HFFc6 (cell line): ENCODE measurements around the gene MEAF6. TPM values are rescaled to one million over a fixed set of nuclear protein-coding genes. Genes with fewer than 3 reads are reported as not detected.

ENCODE experiments used
- DNase-seq: peaks from one replicate; pipeline ENCODE4 v3.0.0-alpha.2; 2018
- H3K27ac Mint-ChIP-seq: 2 replicates; pipeline ENCODE4 v1.8.0; 2020; ENCODE audit warnings: mild to moderate bottlenecking, mixed read lengths
- H3K27me3 Mint-ChIP-seq: 2 replicates; pipeline ENCODE4 v1.8.0; 2021; ENCODE audit warnings: mild to moderate bottlenecking, moderate library complexity, mixed read lengths; ENCODE audit not compliant: insufficient read depth
- H3K36me3 Mint-ChIP-seq: 2 replicates; pipeline ENCODE4 v1.8.0; 2021; ENCODE audit warnings: low read depth, mixed read lengths
- H3K4me1 Mint-ChIP-seq: 2 replicates; pipeline ENCODE4 v1.8.0; 2020; ENCODE audit warnings: low read depth, mixed read lengths
- H3K4me3 Mint-ChIP-seq: 2 replicates; pipeline ENCODE4 v1.8.0; 2020; ENCODE audit warnings: mild to moderate bottlenecking, moderate library complexity, mixed read lengths
- H3K9me3 Mint-ChIP-seq: 2 replicates; pipeline ENCODE4 v1.8.0; 2020; ENCODE audit warnings: mild to moderate bottlenecking, mixed read lengths
- total RNA-seq, 6 experiments: library from RNA; stranded (reverse); fragmentation: NEBNext Ultra II Directional; extraction: Animal tissue kit (Norgen Biotek cat#: 25700); gene quantifications; 2 replicates in 1 of 6; 3 replicates in 5 of 6; pipeline ENCODE4 v1.2.3, GENCODE V29; 2021
- TF ChIP-seq, protein P1 (sequence below): fragments of 200-600 bp; sonication (generic); IDR thresholded peaks from 2 replicates; pipeline ENCODE4 v1.5.0; 2021; ENCODE audit warnings: antibody characterized with exemption, mild to moderate bottlenecking

Gene MEAF6
- total RNA-seq, 6 experiments from 2014 or later, result 52.6 to 63.8 (median 56.9) TPM

DNA sequence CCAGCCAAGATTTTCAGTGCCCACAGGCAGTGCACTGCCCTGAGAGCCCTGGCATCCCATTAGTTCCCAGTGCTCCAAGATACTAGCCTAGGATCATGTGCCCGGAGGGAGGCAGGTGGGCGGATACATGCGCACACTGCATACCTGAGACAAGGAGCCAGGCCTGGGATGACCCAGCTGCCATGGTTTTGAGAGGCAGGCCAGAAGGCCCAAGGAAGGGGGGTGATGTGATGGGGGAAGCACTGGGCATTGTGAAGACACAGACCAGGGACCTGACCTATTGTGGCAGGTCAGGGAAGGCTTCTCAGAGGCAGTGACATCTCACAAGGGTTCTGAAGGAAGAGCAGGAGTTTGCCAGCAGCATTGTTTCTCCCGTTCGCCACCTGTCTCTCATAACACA lies 36.6 kb downstream of the MEAF6 start:
- Mint-ChIP-seq H3K27me3 (peaks cover 2% of the 10 kb centered on the region; the same call in 1 of the 2 replicates), H3K27ac (peak overlapping the region; percentile 100), H3K4me3 (peak overlapping the region; percentile 89)

DNA sequence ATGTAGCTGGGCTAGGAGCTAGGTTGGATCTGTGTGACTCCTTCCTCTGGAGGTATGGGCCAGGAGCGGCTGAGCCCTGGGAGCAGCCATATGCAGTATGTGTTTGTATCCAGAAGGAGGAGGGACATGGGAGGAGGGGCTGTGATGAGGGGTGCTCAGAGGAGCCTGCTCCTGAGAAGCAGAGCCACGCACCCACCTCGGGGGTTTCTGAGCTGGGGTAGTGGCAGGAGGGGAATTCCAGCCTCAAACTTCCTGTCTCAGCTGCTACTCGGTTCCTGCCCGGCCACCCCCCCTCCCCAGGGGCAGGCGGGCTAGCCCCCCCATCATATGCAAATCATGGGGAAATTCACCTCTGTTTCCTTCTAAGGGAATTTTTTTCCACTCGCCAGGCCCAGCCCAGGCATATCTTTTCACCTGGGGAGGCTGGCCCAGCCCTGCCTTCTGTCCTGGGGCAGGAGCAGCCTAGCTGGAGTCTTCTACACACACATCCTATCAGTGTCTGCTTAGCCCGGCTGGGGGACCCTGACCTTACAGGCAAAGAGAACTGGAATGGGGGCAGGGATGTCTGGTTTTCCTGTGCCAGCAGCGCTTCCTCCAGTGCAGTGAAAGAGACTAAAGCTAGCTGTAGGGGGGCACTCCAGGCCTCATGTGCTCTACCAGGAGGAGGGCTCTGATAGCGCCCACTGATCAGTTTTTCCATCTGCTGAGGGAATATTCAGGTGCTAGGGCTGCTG lies 37.2 kb downstream of the MEAF6 start:
- Mint-ChIP-seq H3K4me3 (peak overlapping the region; percentile 89), H3K36me3 (peaks cover 24% of the 10 kb centered on the region), H3K27ac (peak overlapping the region; percentile 100), H3K27me3 (no peaks in the 10 kb centered on the region; the same call in none of the 2 replicates), H3K9me3 (no peaks in the 10 kb centered on the region), H3K4me1 (peaks cover 67% of the 10 kb centered on the region)
- DNase-seq, result no peak
- TF ChIP-seq, protein P1, sequence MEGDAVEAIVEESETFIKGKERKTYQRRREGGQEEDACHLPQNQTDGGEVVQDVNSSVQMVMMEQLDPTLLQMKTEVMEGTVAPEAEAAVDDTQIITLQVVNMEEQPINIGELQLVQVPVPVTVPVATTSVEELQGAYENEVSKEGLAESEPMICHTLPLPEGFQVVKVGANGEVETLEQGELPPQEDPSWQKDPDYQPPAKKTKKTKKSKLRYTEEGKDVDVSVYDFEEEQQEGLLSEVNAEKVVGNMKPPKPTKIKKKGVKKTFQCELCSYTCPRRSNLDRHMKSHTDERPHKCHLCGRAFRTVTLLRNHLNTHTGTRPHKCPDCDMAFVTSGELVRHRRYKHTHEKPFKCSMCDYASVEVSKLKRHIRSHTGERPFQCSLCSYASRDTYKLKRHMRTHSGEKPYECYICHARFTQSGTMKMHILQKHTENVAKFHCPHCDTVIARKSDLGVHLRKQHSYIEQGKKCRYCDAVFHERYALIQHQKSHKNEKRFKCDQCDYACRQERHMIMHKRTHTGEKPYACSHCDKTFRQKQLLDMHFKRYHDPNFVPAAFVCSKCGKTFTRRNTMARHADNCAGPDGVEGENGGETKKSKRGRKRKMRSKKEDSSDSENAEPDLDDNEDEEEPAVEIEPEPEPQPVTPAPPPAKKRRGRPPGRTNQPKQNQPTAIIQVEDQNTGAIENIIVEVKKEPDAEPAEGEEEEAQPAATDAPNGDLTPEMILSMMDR, result no peak

More for the DNA sequence above, 36.6 kb downstream of the MEAF6 start:
- Mint-ChIP-seq H3K36me3 (peaks cover 28% of the 10 kb centered on the region), H3K9me3 (no peaks in the 10 kb centered on the region), H3K4me1 (peaks cover 61% of the 10 kb centered on the region)
- TF ChIP-seq, protein P1, result no peak
- no peak for DNase-seq

DNA sequence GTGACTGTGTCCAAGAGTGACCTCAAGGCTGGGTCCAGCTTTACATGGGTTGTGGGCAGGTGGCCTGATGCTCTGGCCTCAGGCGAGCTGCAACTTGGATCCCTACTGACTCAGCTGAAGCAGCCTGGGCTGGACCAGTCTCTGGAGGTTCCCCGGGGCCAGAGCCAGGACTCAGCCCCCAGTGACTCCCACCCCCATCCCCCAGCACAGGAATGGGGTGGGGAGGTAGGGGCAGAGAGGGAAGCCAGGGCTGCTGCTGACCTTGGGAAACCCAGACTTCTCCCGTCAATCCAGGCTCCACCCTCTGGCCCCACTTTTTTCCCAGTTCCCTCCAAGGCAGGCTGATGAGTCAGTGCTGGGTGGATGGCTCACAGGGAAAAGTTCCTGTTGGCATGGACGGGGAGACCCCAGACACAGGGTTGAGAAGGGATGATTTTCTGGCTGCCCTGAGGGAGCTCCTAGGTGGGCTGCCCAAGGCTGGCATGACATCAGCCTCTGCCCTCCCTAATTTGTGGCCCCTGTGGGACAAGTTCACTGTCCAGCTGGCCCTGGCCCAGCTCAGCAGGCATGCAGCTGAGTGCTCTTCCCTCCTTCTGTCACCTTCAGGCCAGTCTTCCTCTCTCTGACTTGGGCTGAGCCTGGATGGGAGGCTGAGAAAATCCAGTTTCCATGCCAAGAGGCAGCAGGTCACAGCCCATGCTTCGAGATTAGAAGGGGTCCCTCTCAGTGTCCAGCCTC lies 37.9 kb downstream of the MEAF6 start:
- H3K27me3 Mint-ChIP-seq, result no peaks in the 10 kb centered on the region; the same call in none of the 2 replicates
- H3K9me3 Mint-ChIP-seq, result no peaks in the 10 kb centered on the region
- H3K4me1 Mint-ChIP-seq, result peaks cover 75% of the 10 kb centered on the region
- peak; percentile 82 for DNase-seq
- H3K36me3 Mint-ChIP-seq, result peaks cover 17% of the 10 kb centered on the region
- H3K4me3 Mint-ChIP-seq, result peak overlapping the region; percentile 89
- TF ChIP-seq, protein P1, result no peak
- peak overlapping the region; percentile 100 for H3K27ac Mint-ChIP-seq

DNA sequence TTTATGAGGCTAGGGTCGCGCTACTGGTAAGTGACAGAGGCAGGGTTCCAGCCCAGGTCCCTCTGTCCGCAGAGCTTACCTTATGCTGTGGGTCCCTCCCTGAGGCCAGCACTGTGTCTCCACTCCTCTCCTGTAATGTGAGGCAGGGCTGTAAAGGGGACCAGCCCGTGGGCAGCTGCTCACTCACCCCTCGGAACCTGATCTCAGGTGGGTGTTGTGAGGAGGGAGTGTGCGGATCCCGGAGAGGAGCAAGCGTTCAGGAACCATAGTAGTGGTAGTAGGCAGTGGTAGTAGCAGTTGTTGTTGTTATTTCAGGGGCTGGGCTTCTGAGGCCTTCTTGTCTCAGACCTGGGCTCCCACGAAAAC lies 38.5 kb downstream of the MEAF6 start:
- Mint-ChIP-seq H3K27ac (peak overlapping the region; percentile 100), H3K4me1 (peaks cover 80% of the 10 kb centered on the region), H3K27me3 (no peaks in the 10 kb centered on the region; the same call in none of the 2 replicates), H3K9me3 (no peaks in the 10 kb centered on the region), H3K4me3 (peak overlapping the region; percentile 89), H3K36me3 (peaks cover 12% of the 10 kb centered on the region; the same call in 1 of the 2 replicates)
- TF ChIP-seq, protein P1, result no peak
- no peak for DNase-seq

DNA sequence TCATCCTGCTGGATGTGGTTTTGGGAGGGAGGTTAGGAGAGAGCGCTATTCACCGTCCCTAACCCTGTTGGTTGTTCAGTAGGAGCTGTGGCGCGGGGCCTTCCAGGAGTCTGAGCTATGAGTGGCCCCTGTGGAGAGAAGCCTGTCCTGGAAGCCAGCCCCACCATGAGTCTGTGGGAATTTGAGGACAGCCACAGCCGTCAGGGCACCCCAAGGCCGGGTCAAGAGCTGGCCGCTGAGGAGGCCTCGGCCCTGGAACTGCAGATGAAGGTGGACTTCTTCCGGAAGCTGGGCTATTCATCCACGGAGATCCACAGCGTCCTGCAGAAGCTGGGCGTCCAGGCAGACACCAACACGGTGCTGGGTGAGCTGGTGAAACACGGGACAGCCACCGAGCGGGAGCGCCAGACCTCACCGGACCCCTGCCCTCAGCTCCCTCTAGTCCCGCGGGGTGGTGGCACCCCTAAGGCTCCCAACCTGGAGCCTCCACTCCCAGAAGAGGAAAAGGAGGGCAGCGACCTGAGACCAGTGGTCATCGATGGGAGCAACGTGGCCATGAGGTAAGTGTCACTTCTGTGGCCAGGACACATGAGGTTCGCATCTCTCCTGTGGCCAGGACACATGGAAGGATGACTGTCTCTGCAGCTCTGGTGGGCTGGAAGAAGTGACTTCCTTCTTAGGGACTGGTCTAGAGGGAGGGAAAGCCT lies 39.0 kb downstream of the MEAF6 start:
- Mint-ChIP-seq H3K4me3 (peak overlapping the region; percentile 89), H3K4me1 (peaks cover 81% of the 10 kb centered on the region), H3K36me3 (peaks cover 12% of the 10 kb centered on the region; the same call in 1 of the 2 replicates), H3K9me3 (no peaks in the 10 kb centered on the region), H3K27ac (peak overlapping the region; percentile 100), H3K27me3 (no peaks in the 10 kb centered on the region; the same call in none of the 2 replicates)
- TF ChIP-seq, protein P1, result no peak
- no peak for DNase-seq
